ENCODE data around the gene RCSD1. TPM values are rescaled to one million over a fixed set of nuclear protein-coding genes. Genes with fewer than 3 reads are reported as not detected.

RCSD1 gene
- total RNA-seq, 3 donors from 2014 or later (not counting 1 experiment from before 2014, with no cell fraction given), result 86.3 to 130 (median 110) TPM

DNA sequence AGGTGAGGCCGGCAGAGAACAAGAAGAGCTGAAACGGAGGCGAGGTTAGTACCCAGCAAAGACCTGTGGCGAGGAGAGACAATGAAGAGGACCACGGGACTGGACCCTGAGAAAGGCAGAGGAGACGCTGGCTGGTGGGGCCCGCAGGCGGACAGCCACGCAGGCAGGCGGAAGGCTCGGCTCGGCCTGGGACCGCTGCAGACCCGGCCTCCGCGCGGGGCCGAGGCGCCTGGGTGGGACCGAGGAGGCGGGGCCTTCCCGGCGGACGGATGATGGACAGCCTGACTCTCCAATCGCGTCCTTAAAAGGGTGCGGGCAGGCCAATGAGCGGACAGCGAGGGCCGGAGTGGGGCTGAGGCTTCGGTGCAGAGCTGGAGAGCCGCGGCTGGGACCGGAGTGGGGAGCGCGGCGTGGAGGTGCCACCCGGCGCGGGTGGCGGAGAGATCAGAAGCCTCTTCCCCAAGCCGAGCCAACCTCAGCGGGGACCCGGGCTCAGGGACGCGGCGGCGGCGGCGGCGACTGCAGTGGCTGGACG, 91.7 kb downstream of the RCSD1 start, which contains the start of gene MPZL1:
Gene MPZL1 (plus strand): TSS at position 366 of the 535 bp plus-strand sequence. CDS start 170 bp downstream, outside the sequence.
- no peaks in the 10 kb centered on the region for H3K9me3 Mint-ChIP-seq
- intact Hi-C loops (cut with micrococcal nuclease), result no loop called here
- Histone ChIP-seq H3K9me3 (ENCODE audit: control insufficient read depth, insufficient read depth, low read length) (no peaks in the 10 kb centered on the region), H3K4me1 (ENCODE audit: control insufficient read depth, insufficient read depth, low read length) (peaks cover 9% of the 10 kb centered on the region), H3K36me3 (ENCODE audit: control insufficient read depth, insufficient read depth, low read length) (no peaks in the 10 kb centered on the region), H3K27me3 (ENCODE audit: control insufficient read depth, insufficient read depth, low read length) (no peaks in the 10 kb centered on the region), H3K27ac (ENCODE audit: low read length) (no peak within 1 kb of the TSS), H3K4me3 (ENCODE audit: low read length) (peak within 1 kb of the TSS; percentile 52)
- no peaks in the 10 kb centered on the region for H3K36me3 Mint-ChIP-seq
- peaks cover 11 to 14% of the 10 kb centered on the region in 2 donors for H3K4me1 Mint-ChIP-seq
- peaks cover 0 to 11% of the 10 kb centered on the region in 2 donors for H3K27me3 Mint-ChIP-seq (ENCODE audit: low read depth in 2 of 2)
- WGBS (ENCODE audit: insufficient coverage), result under 1% methylated on average over 52 of the region's 52 CpGs
- TF ChIP-seq, protein P1, sequence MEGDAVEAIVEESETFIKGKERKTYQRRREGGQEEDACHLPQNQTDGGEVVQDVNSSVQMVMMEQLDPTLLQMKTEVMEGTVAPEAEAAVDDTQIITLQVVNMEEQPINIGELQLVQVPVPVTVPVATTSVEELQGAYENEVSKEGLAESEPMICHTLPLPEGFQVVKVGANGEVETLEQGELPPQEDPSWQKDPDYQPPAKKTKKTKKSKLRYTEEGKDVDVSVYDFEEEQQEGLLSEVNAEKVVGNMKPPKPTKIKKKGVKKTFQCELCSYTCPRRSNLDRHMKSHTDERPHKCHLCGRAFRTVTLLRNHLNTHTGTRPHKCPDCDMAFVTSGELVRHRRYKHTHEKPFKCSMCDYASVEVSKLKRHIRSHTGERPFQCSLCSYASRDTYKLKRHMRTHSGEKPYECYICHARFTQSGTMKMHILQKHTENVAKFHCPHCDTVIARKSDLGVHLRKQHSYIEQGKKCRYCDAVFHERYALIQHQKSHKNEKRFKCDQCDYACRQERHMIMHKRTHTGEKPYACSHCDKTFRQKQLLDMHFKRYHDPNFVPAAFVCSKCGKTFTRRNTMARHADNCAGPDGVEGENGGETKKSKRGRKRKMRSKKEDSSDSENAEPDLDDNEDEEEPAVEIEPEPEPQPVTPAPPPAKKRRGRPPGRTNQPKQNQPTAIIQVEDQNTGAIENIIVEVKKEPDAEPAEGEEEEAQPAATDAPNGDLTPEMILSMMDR (IDR thresholded peaks at IDR 0.05), result no peak
- peak within 1 kb of the TSS; percentile 97 for H3K4me3 Mint-ChIP-seq
- H3K27ac Mint-ChIP-seq, result peak within 1 kb of the TSS; percentile 65 to 87
- ATAC-seq (peak; percentile 96 to 99 (median 97)), DNase-seq (peak; percentile 91 to 94)

DNA sequence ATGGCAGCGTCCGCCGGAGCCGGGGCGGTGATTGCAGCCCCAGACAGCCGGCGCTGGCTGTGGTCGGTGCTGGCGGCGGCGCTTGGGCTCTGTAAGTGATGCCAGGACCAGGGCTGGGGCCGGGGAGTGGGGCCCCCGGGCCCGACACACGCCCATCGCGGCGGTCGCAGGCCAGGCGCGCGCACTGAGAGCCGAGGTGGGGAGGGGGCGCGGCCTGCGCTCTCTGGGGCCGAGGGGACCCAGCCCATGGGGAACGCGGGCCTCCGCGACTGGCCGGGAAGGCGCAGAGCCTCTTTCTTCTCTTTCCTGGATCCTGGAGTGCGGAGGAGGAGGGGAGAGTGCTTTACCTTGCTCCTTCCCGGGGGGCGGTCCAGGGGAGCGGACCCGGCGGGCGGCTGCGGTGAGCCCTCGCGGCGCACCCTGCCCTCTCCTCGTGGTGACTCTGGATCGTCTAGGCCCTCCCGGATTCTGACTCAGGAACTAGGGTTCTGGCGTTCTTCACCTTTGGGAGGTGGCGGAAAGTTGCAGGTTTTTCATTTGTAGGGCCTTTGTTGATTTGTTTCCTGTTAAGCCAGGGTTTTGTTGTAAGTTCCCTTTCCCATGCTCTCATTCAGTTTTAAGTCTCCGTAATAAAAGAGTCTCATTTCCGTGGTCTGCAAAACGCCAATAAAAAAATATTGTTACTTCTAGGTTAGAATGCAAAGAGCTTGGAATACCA, 92.3 kb downstream of the RCSD1 start:
- H3K36me3 ChIP-seq (ENCODE audit: control insufficient read depth, insufficient read depth, low read length), result no peaks in the 10 kb centered on the region
- intact Hi-C loops (cut with micrococcal nuclease), result no loop called here
- H3K27me3 Mint-ChIP-seq (ENCODE audit: low read depth in 2 of 2), result peaks cover 0 to 11% of the 10 kb centered on the region in 2 donors
- no peaks in the 10 kb centered on the region for H3K9me3 Mint-ChIP-seq
- DNase-seq, result peak; percentile 25 to 51
- H3K4me1 Mint-ChIP-seq, result peaks cover 11 to 14% of the 10 kb centered on the region in 2 donors
- no peak overlapping the region for H3K27ac ChIP-seq (ENCODE audit: low read length)
- WGBS (ENCODE audit: insufficient coverage), result under 1% methylated on average over 51 of the region's 52 CpGs
- TF ChIP-seq, protein P1 (IDR thresholded peaks at IDR 0.05), result no peak
- H3K4me1 ChIP-seq (ENCODE audit: control insufficient read depth, insufficient read depth, low read length), result peaks cover 6% of the 10 kb centered on the region
- H3K4me3 ChIP-seq (ENCODE audit: low read length), result peak overlapping the region; percentile 52
- no peaks in the 10 kb centered on the region for H3K36me3 Mint-ChIP-seq
- H3K9me3 ChIP-seq (ENCODE audit: control insufficient read depth, insufficient read depth, low read length), result no peaks in the 10 kb centered on the region
- peak overlapping the region; percentile 97 for H3K4me3 Mint-ChIP-seq
- peak overlapping the region; percentile 65 to 87 for H3K27ac Mint-ChIP-seq
- no peaks in the 10 kb centered on the region for H3K27me3 ChIP-seq (ENCODE audit: control insufficient read depth, insufficient read depth, low read length)
- ATAC-seq, result peak; percentile 50 to 62 (median 50)

GRCh38 chr1:167722870-167723251, 92.8 kb downstream of the RCSD1 start:
- H3K36me3 Mint-ChIP-seq, result no peaks in the 10 kb centered on the region
- WGBS (ENCODE audit: insufficient coverage), result 49% methylated on average over 4 of the region's 4 CpGs
- H3K4me3 ChIP-seq (ENCODE audit: low read length), result no peak overlapping the region
- H3K4me3 Mint-ChIP-seq, result peak overlapping the region; percentile 97
- H3K27ac ChIP-seq (ENCODE audit: low read length), result no peak overlapping the region
- H3K27me3 ChIP-seq (ENCODE audit: control insufficient read depth, insufficient read depth, low read length), result no peaks in the 10 kb centered on the region
- H3K27me3 Mint-ChIP-seq (ENCODE audit: low read depth in 2 of 2), result peaks cover 0 to 11% of the 10 kb centered on the region in 2 donors
- TF ChIP-seq, protein P1 (IDR thresholded peaks at IDR 0.05), result no peak
- peaks cover 11 to 14% of the 10 kb centered on the region in 2 donors for H3K4me1 Mint-ChIP-seq
- H3K36me3 ChIP-seq (ENCODE audit: control insufficient read depth, insufficient read depth, low read length), result no peaks in the 10 kb centered on the region
- intact Hi-C loops (cut with micrococcal nuclease), result no loop called here
- H3K9me3 ChIP-seq (ENCODE audit: control insufficient read depth, insufficient read depth, low read length), result no peaks in the 10 kb centered on the region
- no peaks in the 10 kb centered on the region for H3K9me3 Mint-ChIP-seq
- no peak for DNase-seq
- no peak overlapping the region for H3K27ac Mint-ChIP-seq
- peaks cover 6% of the 10 kb centered on the region for H3K4me1 ChIP-seq (ENCODE audit: control insufficient read depth, insufficient read depth, low read length)
- no peak for ATAC-seq

Measured in natural killer cell (primary cell).